ENCODE data around the gene PRKCZ.

PRKCZ gene

GRCh38 chr1:2179283-2180013 is 129.2 kb downstream of the PRKCZ start:
- DNase-seq (ENCODE audit: low spot score) = no peak

DNA sequence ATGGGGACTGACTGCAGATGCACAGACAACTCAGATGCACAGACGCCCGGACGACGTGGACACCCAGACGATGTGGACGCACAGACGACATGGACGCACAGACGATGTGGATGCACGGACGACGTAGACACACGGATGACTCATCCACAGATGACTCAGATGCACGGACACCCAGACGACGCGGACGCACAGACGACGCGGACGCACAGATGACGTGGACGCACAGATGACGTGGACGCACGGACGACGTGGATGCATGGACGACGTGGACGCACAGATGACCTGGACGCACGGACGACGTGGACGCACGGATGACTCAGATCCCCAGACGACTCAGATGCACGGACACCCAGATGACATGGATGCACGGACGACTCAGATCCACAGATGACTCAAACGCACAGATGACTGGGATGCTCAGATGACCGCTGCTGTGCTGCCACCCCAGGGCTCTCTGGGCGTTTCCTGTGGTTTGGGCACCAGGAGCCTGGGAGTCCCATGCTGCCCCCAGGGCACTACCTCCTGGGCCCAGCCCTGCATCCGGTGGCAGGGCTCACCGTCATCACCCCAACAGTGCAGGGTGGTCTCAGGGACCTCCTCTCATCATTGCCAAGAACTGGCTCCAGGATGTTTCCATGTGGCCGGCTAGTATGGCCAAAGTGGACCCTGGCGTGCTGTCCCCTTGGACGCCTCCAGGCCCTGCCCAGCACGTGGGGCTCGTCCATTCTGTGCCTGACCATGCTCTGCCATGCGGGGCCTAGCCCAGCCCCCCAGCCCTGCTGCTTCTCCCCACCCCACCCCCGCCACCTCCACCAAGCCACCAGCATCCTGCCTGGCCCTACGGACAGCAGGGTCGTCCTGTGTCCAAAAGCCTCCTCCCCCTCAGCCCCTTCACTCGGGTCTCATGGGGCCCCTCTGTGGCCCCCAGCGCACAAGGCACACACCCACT is 130.4 kb downstream of the PRKCZ start:
- no peak for DNase-seq (ENCODE audit: low spot score)

GRCh38 chr1:2181271-2181670 is 131.1 kb downstream of the PRKCZ start:
- no peak for DNase-seq (ENCODE audit: low spot score)

DNA sequence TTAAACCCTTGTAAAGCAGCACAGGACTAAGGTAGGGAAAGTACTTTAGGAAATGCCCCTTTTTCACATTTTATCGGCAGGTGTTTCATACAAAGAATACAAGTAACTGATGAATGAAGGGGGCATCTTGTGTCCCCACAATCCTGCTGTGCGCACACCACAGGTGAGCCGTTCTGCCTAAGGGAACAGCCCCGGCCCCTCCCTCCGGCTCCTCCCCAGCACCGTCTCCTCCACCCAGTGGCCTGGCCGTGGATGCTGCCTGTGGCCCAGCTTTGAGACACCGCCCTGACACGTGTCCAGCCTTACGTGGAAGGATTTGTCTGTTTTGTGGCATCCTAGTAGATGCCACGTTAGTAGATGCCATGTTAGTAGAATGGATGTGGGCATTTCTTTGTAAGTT is 131.5 kb downstream of the PRKCZ start:
- no peak for DNase-seq (ENCODE audit: low spot score)

- DNase-seq (ENCODE audit: low spot score) = no peak
Measured at GRCh38 chr1:2182376-2182775, 132.2 kb downstream of the PRKCZ start.

- no peak for DNase-seq (ENCODE audit: low spot score)
Measured at GRCh38 chr1:2183937-2184334, 133.7 kb downstream of the PRKCZ start.

DNA sequence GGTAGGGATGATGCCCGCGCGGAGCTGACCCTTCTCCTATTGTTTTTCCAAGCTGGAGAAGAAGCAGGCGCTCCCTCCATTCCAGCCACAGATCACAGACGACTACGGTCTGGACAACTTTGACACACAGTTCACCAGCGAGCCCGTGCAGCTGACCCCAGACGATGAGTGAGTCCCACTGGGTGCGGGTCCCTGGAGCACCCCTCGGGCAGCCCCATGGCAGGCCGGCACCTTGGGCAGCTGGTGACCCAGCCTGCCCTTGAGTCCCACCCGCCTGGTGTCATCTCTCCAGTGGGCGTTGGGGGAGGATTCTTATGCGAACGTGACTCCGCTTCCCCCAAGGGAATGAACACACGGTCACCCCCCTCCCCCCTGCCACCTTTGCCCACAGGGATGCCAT is 134.3 kb downstream of the PRKCZ start:
- no peak for DNase-seq (ENCODE audit: low spot score)

GRCh38 chr1:2184934-2185333 is 134.7 kb downstream of the PRKCZ start:
- no peak for DNase-seq (ENCODE audit: low spot score)

- no peak for DNase-seq (ENCODE audit: low spot score)
Measured at GRCh38 chr1:2185880-2186855, 136.0 kb downstream of the PRKCZ start.

GRCh38 chr1:2186901-2187300 is 136.7 kb downstream of the PRKCZ start:
- no peak for DNase-seq (ENCODE audit: low spot score)

- DNase-seq (ENCODE audit: low spot score) = no peak
Measured at GRCh38 chr1:2187619-2188018, 137.4 kb downstream of the PRKCZ start.

DNA sequence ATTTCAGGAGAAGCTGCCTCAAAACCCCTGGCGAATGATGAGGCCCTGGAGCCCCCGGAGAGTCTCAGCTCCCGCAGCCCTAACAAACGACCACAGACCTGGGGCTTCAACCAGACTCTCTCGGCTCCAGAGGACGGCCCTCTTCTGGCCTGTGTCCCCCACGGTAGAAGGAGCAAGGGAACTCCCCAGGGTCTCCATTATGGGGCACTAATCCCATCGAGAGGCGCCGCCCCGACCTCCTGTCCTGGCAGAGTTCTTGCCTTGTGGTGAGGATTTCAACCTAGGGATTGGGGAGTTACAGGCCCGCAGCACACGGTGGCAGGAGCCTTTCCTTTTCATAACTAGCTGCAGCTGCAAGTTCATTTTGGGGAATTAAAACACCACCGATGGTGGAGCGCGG is 138.1 kb downstream of the PRKCZ start:
- no peak for DNase-seq (ENCODE audit: low spot score)

GRCh38 chr1:2189459-2190425 is 139.5 kb downstream of the PRKCZ start:
- peak; percentile 93 for DNase-seq (ENCODE audit: low spot score)

DNA sequence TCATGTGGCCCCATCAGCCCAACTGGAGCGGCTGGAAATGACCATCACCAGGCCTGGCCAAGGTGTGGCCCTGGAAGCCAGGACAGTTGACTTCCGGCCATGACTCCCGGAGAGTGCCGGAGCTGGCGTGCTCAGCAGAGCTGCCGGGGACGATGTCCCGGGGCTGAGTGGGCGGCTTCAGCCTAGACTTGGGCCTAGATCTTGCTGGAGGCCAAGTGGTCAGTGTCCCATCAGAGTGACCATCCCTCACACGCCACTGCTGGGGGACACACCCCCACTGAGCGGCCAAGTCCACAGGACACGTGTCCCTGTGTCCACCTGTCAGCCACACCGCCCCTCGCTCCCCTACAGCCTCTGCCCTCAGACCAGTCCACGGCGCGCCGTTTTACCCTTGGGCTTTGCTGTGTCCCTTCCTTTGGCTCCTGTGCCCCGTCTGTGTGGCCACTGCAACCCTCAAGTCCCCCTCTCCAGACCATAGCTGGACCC is 140.3 kb downstream of the PRKCZ start:
- DNase-seq (ENCODE audit: low spot score) = no peak

- DNase-seq (ENCODE audit: low spot score) = peak; percentile 74
Measured at GRCh38 chr1:2192031-2192995, 142.1 kb downstream of the PRKCZ start.

GRCh38 chr1:2193514-2194281 is 143.5 kb downstream of the PRKCZ start:
- no peak for DNase-seq (ENCODE audit: low spot score)

DNA sequence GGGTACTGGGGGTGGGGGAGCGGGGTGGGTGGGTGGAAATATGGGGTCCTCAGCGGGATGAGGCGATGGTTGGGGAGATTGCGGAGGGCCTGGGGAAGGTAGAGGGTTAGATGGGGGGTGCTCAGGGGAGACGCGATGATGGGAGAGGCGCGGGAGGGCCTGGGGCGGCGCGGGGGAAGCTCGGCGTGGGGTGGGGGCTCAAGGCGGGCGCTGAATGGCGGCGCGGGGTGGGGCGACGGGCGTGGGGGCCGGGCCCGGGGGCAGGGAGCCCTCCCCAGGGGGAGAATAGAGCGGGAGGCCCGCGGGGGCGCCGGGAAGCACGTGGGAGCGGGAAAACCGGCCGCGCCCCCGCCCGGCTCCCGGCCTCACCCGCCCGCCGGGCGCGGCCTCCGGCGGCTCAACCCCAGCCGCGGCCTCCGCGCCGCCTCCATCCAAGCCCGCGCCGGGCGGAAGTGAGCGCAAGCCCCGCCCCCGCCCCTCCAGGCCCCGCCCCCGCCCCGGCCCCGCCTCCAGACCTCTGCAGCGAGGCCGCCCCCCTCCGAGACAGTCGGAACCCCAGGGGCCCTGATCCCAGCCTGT is 144.2 kb downstream of the PRKCZ start, which contains the start of gene FAAP20:
FAAP20 (minus strand) TSS at position 454 of the 579 bp plus-strand sequence; CDS start at position 431, 23 bp downstream.
- DNase-seq (ENCODE audit: low spot score) = no peak

All from putamen (tissue), 1 donor.